Activated CD8-positive, alpha-beta memory T cell treated with anti-CD3 and anti-CD28 coated beads, Interleukin-2, amount 10 ng/mL, durations not matched to agents 7 days and 5 days (primary cell): ENCODE data around the gene FOXN3. TPM values are rescaled to one million over a fixed set of nuclear protein-coding genes. Genes with fewer than 3 reads are reported as not detected.

Source experiments
- ATAC-seq: fragments of 150-1000 bp; cut with Tn5 transposase; one replicate; pipeline ENCODE4 v1.10.0; 2021; ENCODE audit warnings: moderate library complexity
- CTCF ChIA-PET: fragments of 350-600 bp; sonication (Branson Sonifier 250); formaldehyde crosslinking; loops from one replicate; lab custom pipeline; 2021; ENCODE audit warnings: antibody characterized with exemption; lab: Charles Lee
- DNase-seq: peaks from one replicate; pipeline ENCODE4 v3.0.0-alpha.2; 2020
- H3K27ac Mint-ChIP-seq: one replicate; pipeline ENCODE4 v1.8.0; 2021; ENCODE audit warnings: mild to moderate bottlenecking, mixed read lengths
- H3K27me3 Mint-ChIP-seq: one replicate; pipeline ENCODE4 v1.8.0; 2021; ENCODE audit warnings: mixed read lengths
- H3K36me3 Mint-ChIP-seq: one replicate; pipeline ENCODE4 v1.8.0; 2021; ENCODE audit warnings: mild to moderate bottlenecking, mixed read lengths
- H3K4me1 Mint-ChIP-seq: one replicate; pipeline ENCODE4 v1.8.0; 2021; ENCODE audit warnings: mixed read lengths
- H3K4me3 Mint-ChIP-seq: one replicate; pipeline ENCODE4 v1.8.0; 2021; ENCODE audit warnings: mild to moderate bottlenecking, moderate library complexity, mixed read lengths
- H3K9me3 Mint-ChIP-seq: one replicate; pipeline ENCODE4 v1.8.0; 2022; ENCODE audit warnings: low read depth, mixed read lengths
- total RNA-seq, 2 experiments: library from RNA; stranded (reverse); gene quantifications; one replicate each; pipeline ENCODE4 v1.2.3, GENCODE V29; 2021

FOXN3 gene
- total RNA-seq, 2 experiments from 2014 or later, result 85.6 to 103 TPM

GRCh38 chr14:89416002-89416995 lies 734 bp downstream of the FOXN3 start:
- Mint-ChIP-seq H3K9me3 (no peaks in the 10 kb centered on the region), H3K27ac (peak overlapping the region; percentile 86), H3K4me3 (peak overlapping the region; percentile 83), H3K36me3 (peaks cover 16% of the 10 kb centered on the region), H3K4me1 (peaks cover 33% of the 10 kb centered on the region), H3K27me3 (no peaks in the 10 kb centered on the region)
- ATAC-seq, result peak; percentile 80
- CTCF ChIA-PET, result interaction anchor here (0.6 to 1.3 kb wide), 10 partner anchors 13 to 1512 kb away, joined by 3 to 6 read pairs (median 3); no protein-coding TSS in a partner anchor
- peak; percentile 99 for DNase-seq

GRCh38 chr14:89415159-89415558 lies 1.9 kb downstream of the FOXN3 start:
- CTCF ChIA-PET, result interaction anchor here (0.6 to 1.3 kb wide), 7 partner anchors 56 to 1343 kb away, joined by 3 to 6 read pairs (median 3); no protein-coding TSS in a partner anchor
- H3K9me3 Mint-ChIP-seq, result no peaks in the 10 kb centered on the region
- ATAC-seq (no peak), DNase-seq (no peak)
- H3K4me1 Mint-ChIP-seq, result peaks cover 39% of the 10 kb centered on the region
- no peak overlapping the region for H3K27ac Mint-ChIP-seq
- no peaks in the 10 kb centered on the region for H3K27me3 Mint-ChIP-seq
- peak overlapping the region; percentile 52 for H3K4me3 Mint-ChIP-seq
- H3K36me3 Mint-ChIP-seq, result peaks cover 26% of the 10 kb centered on the region

- Mint-ChIP-seq H3K36me3 (peaks cover 38% of the 10 kb centered on the region), H3K4me3 (no peak overlapping the region), H3K27me3 (no peaks in the 10 kb centered on the region), H3K9me3 (no peaks in the 10 kb centered on the region), H3K4me1 (peaks cover 44% of the 10 kb centered on the region), H3K27ac (no peak overlapping the region)
- CTCF ChIA-PET, result no interaction called here
- ATAC-seq, result no peak
- DNase-seq, result no peak
Observed at GRCh38 chr14:89411976-89412375, 5.1 kb downstream of the FOXN3 start.

GRCh38 chr14:89409961-89410360 lies 7.1 kb downstream of the FOXN3 start:
- peaks cover 38% of the 10 kb centered on the region for H3K4me1 Mint-ChIP-seq
- H3K36me3 Mint-ChIP-seq, result peaks cover 40% of the 10 kb centered on the region
- no peaks in the 10 kb centered on the region for H3K27me3 Mint-ChIP-seq
- CTCF ChIA-PET, result no interaction called here
- H3K27ac Mint-ChIP-seq, result peak overlapping the region; percentile 56
- no peak for ATAC-seq
- no peak overlapping the region for H3K4me3 Mint-ChIP-seq
- no peaks in the 10 kb centered on the region for H3K9me3 Mint-ChIP-seq
- no peak for DNase-seq

GRCh38 chr14:89408907-89409700 lies 7.9 kb downstream of the FOXN3 start:
- H3K27me3 Mint-ChIP-seq, result no peaks in the 10 kb centered on the region
- no peak for ATAC-seq
- H3K9me3 Mint-ChIP-seq, result no peaks in the 10 kb centered on the region
- no peak overlapping the region for H3K27ac Mint-ChIP-seq
- H3K4me1 Mint-ChIP-seq, result peaks cover 37% of the 10 kb centered on the region
- H3K36me3 Mint-ChIP-seq, result peaks cover 44% of the 10 kb centered on the region
- CTCF ChIA-PET, result interaction anchor here (0.5 kb wide), 1 partner anchor 362 kb away, joined by 3 read pairs; no protein-coding TSS in a partner anchor
- H3K4me3 Mint-ChIP-seq, result no peak overlapping the region
- DNase-seq, result no peak

GRCh38 chr14:89407856-89408255 lies 9.2 kb downstream of the FOXN3 start:
- CTCF ChIA-PET, result no interaction called here
- H3K27ac Mint-ChIP-seq, result peak overlapping the region; percentile 40
- ATAC-seq (peak; percentile 42), DNase-seq (no peak)
- H3K36me3 Mint-ChIP-seq, result peaks cover 50% of the 10 kb centered on the region
- no peaks in the 10 kb centered on the region for H3K27me3 Mint-ChIP-seq
- H3K9me3 Mint-ChIP-seq, result no peaks in the 10 kb centered on the region
- H3K4me1 Mint-ChIP-seq, result peaks cover 40% of the 10 kb centered on the region
- no peak overlapping the region for H3K4me3 Mint-ChIP-seq

- ATAC-seq (no peak), DNase-seq (no peak)
- Mint-ChIP-seq H3K36me3 (peaks cover 51% of the 10 kb centered on the region), H3K27ac (no peak overlapping the region), H3K4me3 (no peak overlapping the region), H3K9me3 (no peaks in the 10 kb centered on the region), H3K27me3 (no peaks in the 10 kb centered on the region), H3K4me1 (peaks cover 43% of the 10 kb centered on the region)
- CTCF ChIA-PET, result no interaction called here
Observed at GRCh38 chr14:89406941-89407340, 10.1 kb downstream of the FOXN3 start.

- Mint-ChIP-seq H3K27me3 (no peaks in the 10 kb centered on the region), H3K4me1 (peaks cover 45% of the 10 kb centered on the region), H3K4me3 (no peak overlapping the region), H3K36me3 (peaks cover 52% of the 10 kb centered on the region), H3K9me3 (no peaks in the 10 kb centered on the region), H3K27ac (no peak overlapping the region)
- DNase-seq, result no peak
- CTCF ChIA-PET, result no interaction called here
- ATAC-seq, result no peak
Observed at GRCh38 chr14:89406361-89406760, 10.7 kb downstream of the FOXN3 start.

GRCh38 chr14:89405712-89406111 lies 11.3 kb downstream of the FOXN3 start:
- CTCF ChIA-PET, result no interaction called here
- Mint-ChIP-seq H3K27ac (no peak overlapping the region), H3K4me1 (peaks cover 41% of the 10 kb centered on the region), H3K4me3 (no peak overlapping the region), H3K27me3 (no peaks in the 10 kb centered on the region), H3K36me3 (peaks cover 46% of the 10 kb centered on the region), H3K9me3 (no peaks in the 10 kb centered on the region)
- ATAC-seq (no peak), DNase-seq (no peak)

GRCh38 chr14:89402363-89402762 lies 14.7 kb downstream of the FOXN3 start:
- Mint-ChIP-seq H3K36me3 (peaks cover 38% of the 10 kb centered on the region), H3K27ac (no peak overlapping the region), H3K4me3 (no peak overlapping the region), H3K9me3 (no peaks in the 10 kb centered on the region), H3K27me3 (no peaks in the 10 kb centered on the region), H3K4me1 (peaks cover 16% of the 10 kb centered on the region)
- CTCF ChIA-PET, result no interaction called here
- DNase-seq, result no peak
- ATAC-seq, result no peak

GRCh38 chr14:89401761-89402160 lies 15.3 kb downstream of the FOXN3 start:
- no peak overlapping the region for H3K4me3 Mint-ChIP-seq
- no peak for ATAC-seq
- H3K4me1 Mint-ChIP-seq, result peaks cover 11% of the 10 kb centered on the region
- CTCF ChIA-PET, result no interaction called here
- H3K9me3 Mint-ChIP-seq, result no peaks in the 10 kb centered on the region
- H3K36me3 Mint-ChIP-seq, result peaks cover 34% of the 10 kb centered on the region
- no peak overlapping the region for H3K27ac Mint-ChIP-seq
- no peak for DNase-seq
- H3K27me3 Mint-ChIP-seq, result no peaks in the 10 kb centered on the region

- H3K27me3 Mint-ChIP-seq, result no peaks in the 10 kb centered on the region
- DNase-seq (no peak), ATAC-seq (no peak)
- H3K4me1 Mint-ChIP-seq, result peaks cover 11% of the 10 kb centered on the region
- no peak overlapping the region for H3K27ac Mint-ChIP-seq
- H3K4me3 Mint-ChIP-seq, result no peak overlapping the region
- peaks cover 34% of the 10 kb centered on the region for H3K36me3 Mint-ChIP-seq
- H3K9me3 Mint-ChIP-seq, result no peaks in the 10 kb centered on the region
- CTCF ChIA-PET, result no interaction called here
Observed at GRCh38 chr14:89401241-89401640, 15.8 kb downstream of the FOXN3 start.

- H3K9me3 Mint-ChIP-seq, result no peaks in the 10 kb centered on the region
- H3K36me3 Mint-ChIP-seq, result peaks cover 38% of the 10 kb centered on the region
- no peaks in the 10 kb centered on the region for H3K27me3 Mint-ChIP-seq
- ATAC-seq, result no peak
- DNase-seq, result no peak
- CTCF ChIA-PET, result no interaction called here
- H3K27ac Mint-ChIP-seq, result no peak overlapping the region
- no peak overlapping the region for H3K4me3 Mint-ChIP-seq
- peaks cover 16% of the 10 kb centered on the region for H3K4me1 Mint-ChIP-seq
Observed at GRCh38 chr14:89400529-89400928, 16.5 kb downstream of the FOXN3 start.
